K562 (cell line): ENCODE results near the gene NEUROD6. TPM values are rescaled to one million over a fixed set of nuclear protein-coding genes. Genes with fewer than 3 reads are reported as not detected.

ENCODE experiments used
- ATAC-seq: fragments of 200-7000 bp; cut with Tn5 transposase; 3 replicates; pipeline ENCODE4 v1.9.1; 2020; ENCODE audit warnings: moderate library complexity
- BruUV-seq: library from RNA; stranded (reverse); fragments of 400-500 nt; replicated peaks from 2 replicates; lab custom pipeline; 2021; lab: Mats Ljungman, UMichigan
- CTCF ChIA-PET: fragments of 300-600 bp; formaldehyde crosslinking; extraction: SDS; loops from one replicate; lab custom pipeline; 2021; ENCODE audit warnings: low intra/inter-chr PET ratio; lab: Yijun Ruan, JAX
- POLR2A ChIA-PET: fragments of 300-600, 350-650 bp; sonication (Branson Sonifier 250); formaldehyde crosslinking; extraction: SDS; loops from one replicate; lab custom pipeline; 2021; ENCODE audit warnings: antibody characterized with exemption, inconsistent platforms; lab: Yijun Ruan, JAX
- DNase-seq, 4 experiments: peaks; one replicate each; pipeline versions ENCODE4 v3.0.0 to v3.0.0-alpha.2; 2011 to 2018; ENCODE audit warnings: low spot score in 3 of 4, mixed read lengths in 3 of 4; ENCODE audit errors: extremely low read depth in 1 of 4
- FAIRE-seq: peaks from 2 replicates; lab custom pipeline; 2011; peaks lifted over from hg19 to GRCh38; lab: Jason Lieb, UNC
- H2AFZ ChIP-seq: 2 replicates; pipeline ENCODE4 v1.6.0; 2011; ENCODE audit warnings: low read depth, low read length, control low read depth, inconsistent platforms
- H3K27ac ChIP-seq: fragments of 200-600 bp; 3 replicates; pipeline ENCODE4 v1.8.0; 2011; ENCODE audit warnings: low read depth, mild to moderate bottlenecking, control low read depth, inconsistent platforms, low read length, moderate library complexity, mixed read lengths; ENCODE audit errors: extremely low read depth
- H3K27me3 ChIP-seq, 2 experiments: fragments of 300-600 bp in 1 of 2; 2 replicates in 1 of 2; 3 replicates in 1 of 2; pipeline versions ENCODE4 v1.6.0 to v1.8.0; 2011; ENCODE audit warnings: inconsistent platforms in 2 of 2, low read length in 2 of 2, mild to moderate bottlenecking in 1 of 2, mixed read lengths in 1 of 2, moderate library complexity in 1 of 2; ENCODE audit not compliant: control insufficient read depth in 2 of 2, insufficient read depth in 2 of 2
- H3K36me3 ChIP-seq: fragments of 300-600 bp; 3 replicates; pipeline ENCODE4 v1.8.0; 2011; ENCODE audit warnings: mild to moderate bottlenecking, low read length, inconsistent platforms; ENCODE audit not compliant: control insufficient read depth, insufficient read depth
- H3K4me1 ChIP-seq, 2 experiments: fragments of 200-600 bp in 1 of 2; replicated peaks in 1 of 2; 2 replicates in 1 of 2; 3 replicates in 1 of 2; pipeline versions ENCODE4 v1.5.1 to v1.8.0; 2011; ENCODE audit warnings: inconsistent platforms in 2 of 2, low read length in 2 of 2, mild to moderate bottlenecking in 1 of 2, mixed read lengths in 1 of 2, moderate library complexity in 1 of 2; ENCODE audit not compliant: control insufficient read depth in 2 of 2, insufficient read depth in 2 of 2
- H3K4me2 ChIP-seq: 2 replicates; pipeline ENCODE4 v1.6.1; 2011; ENCODE audit warnings: low read length, control low read depth, inconsistent platforms, mixed read lengths; ENCODE audit not compliant: insufficient read depth
- H3K4me3 ChIP-seq: fragments of 200-600 bp; sonication (generic), shearing (Covaris generic); 2 replicates; pipeline ENCODE4 v1.5.1; 2016; ENCODE audit warnings: control low read depth, inconsistent platforms
- H3K79me2 ChIP-seq: fragments of 200-600 bp; 3 replicates; pipeline ENCODE4 v1.8.0; 2011; ENCODE audit warnings: low read length, inconsistent platforms; ENCODE audit not compliant: control insufficient read depth, insufficient read depth
- H3K9ac ChIP-seq, 2 experiments: 2 replicates each; pipeline versions ENCODE4 v1.6.0 to v1.6.1; 2011; ENCODE audit warnings: low read depth in 2 of 2, low read length in 2 of 2, control low read depth in 1 of 2, inconsistent platforms in 1 of 2, mild to moderate bottlenecking in 1 of 2, mixed read lengths in 1 of 2; ENCODE audit not compliant: insufficient read depth in 1 of 2
- H3K9me1 ChIP-seq: one replicate; pipeline ENCODE4 v1.6.0; 2011; ENCODE audit warnings: inconsistent platforms, mild to moderate bottlenecking, low read length, moderate library complexity; ENCODE audit not compliant: control insufficient read depth, insufficient read depth
- H3K9me3 ChIP-seq: replicated peaks from 2 replicates; pipeline ENCODE4 v1.5.1; 2011; ENCODE audit warnings: low read depth, low read length, inconsistent platforms; ENCODE audit not compliant: control insufficient read depth, insufficient read depth
- H4K20me1 ChIP-seq: replicated peaks from 2 replicates; pipeline ENCODE4 v1.6.1; 2011; ENCODE audit warnings: low read length, inconsistent platforms, mixed read lengths; ENCODE audit not compliant: control insufficient read depth, insufficient read depth
- BDP1 ChIP-seq: IDR thresholded peaks from 3 replicates; pipeline ENCODE4 v1.6.1; 2011; ENCODE audit not compliant: insufficient read length, insufficient read depth
- CHD2 ChIP-seq: IDR thresholded peaks from 2 replicates; pipeline ENCODE4 v1.6.1; 2011; ENCODE audit warnings: low read depth, low read length
- EWSR1 ChIP-seq: fragments of 450-650 bp; IDR thresholded peaks from 2 replicates; pipeline ENCODE4 v1.6.1; 2018; ENCODE audit warnings: borderline replicate concordance, mild to moderate bottlenecking, low read depth, moderate library complexity; ENCODE audit not compliant: partially characterized antibody
- GABPB2 ChIP-seq: fragments of 250-450 bp; sonication (Bioruptor Pico); conservative IDR thresholded peaks from 2 replicates; pipeline ENCODE4 v1.5.1; 2021; ENCODE audit warnings: mild to moderate bottlenecking
- HLTF ChIP-seq: fragments of 450-650 bp; IDR thresholded peaks from 2 replicates; pipeline ENCODE4 v1.6.1; 2016
- MAZ ChIP-seq, 2 experiments: fragments of 450-650 bp in 1 of 2; sonication (generic) in 1 of 2; formaldehyde crosslinking; IDR thresholded peaks in 1 of 2; conservative IDR thresholded peaks in 1 of 2; 2 replicates each; pipeline versions ENCODE4 v1.4.0 to v1.5.0; 2020; ENCODE audit warnings: mild to moderate bottlenecking in 1 of 2, missing genetic modification reagents in 1 of 2
- OTX1 ChIP-seq: fragments of 450-650 bp; formaldehyde crosslinking; IDR thresholded peaks from 2 replicates; pipeline ENCODE4 v1.4.0; 2022; ENCODE audit warnings: mild to moderate bottlenecking
- RBM22 ChIP-seq: fragments of 200-400 bp; formaldehyde crosslinking; IDR thresholded peaks from 2 replicates; pipeline ENCODE4 v1.6.1; 2018; ENCODE audit warnings: low read length, low read depth; ENCODE audit not compliant: poor library complexity, severe bottlenecking
- SP2 ChIP-seq: IDR thresholded peaks from 2 replicates; pipeline ENCODE4 v1.6.1; 2011; ENCODE audit warnings: mild to moderate bottlenecking, low read depth, low read length, moderate library complexity; ENCODE audit not compliant: poor library complexity, severe bottlenecking; ENCODE audit errors: extremely low read depth
- SREBF1 ChIP-seq: fragments of 150-350 bp; IDR thresholded peaks from 2 replicates; pipeline ENCODE4 v1.6.1; 2014; ENCODE audit warnings: antibody characterized with exemption, low read depth, low read length, borderline replicate concordance
- SREBF2 ChIP-seq: sonication (generic); formaldehyde crosslinking; IDR thresholded peaks from 2 replicates; pipeline ENCODE4 v1.4.0; 2020; ENCODE audit warnings: mild to moderate bottlenecking, missing genetic modification reagents
- ZC3H11A ChIP-seq: IDR thresholded peaks from 2 replicates; pipeline ENCODE4 v1.6.1; 2012; ENCODE audit warnings: low read depth, low read length, improper control_type of control experiment
- ZNF696 ChIP-seq: fragments of 250-450 bp; sonication (Bioruptor Pico); conservative IDR thresholded peaks from 2 replicates; pipeline ENCODE4 v1.4.0; 2020; ENCODE audit warnings: mild to moderate bottlenecking, moderate library complexity
- WGBS: fragments of 100-300 bp; shearing (Covaris generic); methylation state at CpG from one replicate; pipeline ENCODE4 v1.1.6; 2016; ENCODE audit warnings: low coverage, mixed read lengths; ENCODE audit not compliant: insufficient coverage; ENCODE audit errors: missing lambda C conversion rate; 5-methylcytosine and 5-hydroxymethylcytosine counted together
- in situ Hi-C: fragments of 300-500 bp; cut with MboI; formaldehyde crosslinking; loops from 4 replicates; pipeline ENCODE4 v1.15.0; 2018; ENCODE audit warnings: inconsistent platforms, mixed read lengths
- intact Hi-C: fragments of 100-400 bp; cut with micrococcal nuclease; formaldehyde crosslinking; loops from 2 replicates; pipeline ENCODE4 v1.14.2; 2022
- polyA plus RNA-seq, 8 experiments: library from polyadenylated mRNA; depleted of rRNA in 4 of 8; stranded (reverse) in 5 of 8; unstranded in 3 of 8; fragments of >200 nt; fragmentation: Nextera tagmentation in 2 of 8; fragmentation: Illumina TruSeq in 1 of 8; extraction: Ambion mirVana in 2 of 8; extraction: Trizol in 1 of 8; gene quantifications; 2 replicates each; pipeline versions ENCODE4 v1.2.1 to v1.2.3, GENCODE V29; 2011 to 2014; ENCODE audit warnings: inconsistent platforms in 1 of 8, missing spikeins in 1 of 8
- total RNA-seq, 7 experiments: library from RNA; depleted of rRNA in 6 of 7; stranded (reverse); fragments of >200 nt in 6 of 7; fragmentation: Illumina TruSeq in 2 of 7; extraction: Trizol in 2 of 7; gene quantifications; 2 replicates each; pipeline versions ENCODE4 v1.2.1 to v1.2.3, GENCODE V29; 2011 to 2021; ENCODE audit warnings: low replicate concordance in 1 of 7
- TF ChIP-seq, protein P1 (sequence below): fragments of 250-450 bp; sonication (Bioruptor Pico); IDR thresholded peaks from 2 replicates; pipeline ENCODE4 v1.9.0; 2021; ENCODE audit warnings: mild to moderate bottlenecking

Gene NEUROD6
- total and polyA plus RNA-seq, 9 of the 15 experiments (the other 6 are each of a cell fraction or from before 2014, with no cell fraction given): not detected

DNA sequence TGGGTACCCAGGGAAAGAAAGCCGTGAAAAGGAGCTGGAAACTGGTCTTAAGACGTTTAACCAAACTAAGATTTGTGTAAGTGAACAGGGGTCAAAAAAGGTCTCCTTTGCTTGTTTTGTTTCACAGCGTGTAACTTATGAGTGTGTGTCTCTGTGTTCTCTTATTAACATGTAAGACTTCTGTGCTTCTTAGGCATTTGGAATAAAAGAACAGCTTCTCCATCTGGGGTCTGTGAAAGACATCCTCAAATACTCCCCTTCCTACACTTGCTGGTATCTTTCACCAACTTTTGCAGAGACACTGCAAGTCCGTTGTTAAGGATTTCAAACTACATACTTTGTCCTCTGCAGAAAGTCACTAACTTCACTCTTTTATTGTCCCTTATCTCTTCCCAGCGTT lies 615 bp upstream of the NEUROD6 start:
- WGBS: 1% methylated on average over 5 of the region's 5 CpGs
- BruUV-seq: no TSS peak
- FAIRE-seq: no peak

DNA sequence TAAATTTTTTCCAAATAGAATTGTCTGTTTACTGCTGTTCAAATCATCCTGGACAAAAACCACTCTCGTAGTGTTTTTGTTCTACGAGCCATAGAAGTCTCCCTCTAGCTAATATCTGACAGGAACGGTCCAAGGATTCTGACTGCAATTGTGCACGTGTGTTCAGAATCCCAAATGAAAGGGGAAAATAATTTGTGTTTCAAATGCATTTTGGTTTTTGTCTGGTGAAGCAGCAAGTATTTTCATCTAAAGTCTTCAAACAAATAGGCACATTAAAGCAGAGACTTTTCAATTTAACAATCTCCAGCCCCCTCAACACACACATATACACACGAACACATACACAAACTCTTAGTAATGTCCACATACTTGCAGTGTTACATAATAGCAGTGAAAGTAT lies 475 bp downstream of the NEUROD6 start:
- Histone ChIP-seq H3K36me3 (no peaks in the 10 kb centered on the region), H3K4me2 (no peak overlapping the region), H3K9me1 (no peaks in the 10 kb centered on the region), H2AFZ (no peak overlapping the region), H3K9ac (no peak overlapping the region), H3K27me3 (peaks cover 2 to 27% of the 10 kb centered on the region in 2 experiments; a peak in 2 of 5 replicates), H3K4me3 (no peak overlapping the region), H4K20me1 (no peaks in the 10 kb centered on the region), H3K27ac (no peak overlapping the region), H3K79me2 (no peaks in the 10 kb centered on the region), H3K9me3 (no peaks in the 10 kb centered on the region), H3K4me1 (peaks cover 0 to 8% of the 10 kb centered on the region in 2 experiments; a peak in 1 of 5 replicates)
- POLR2A ChIA-PET: no interaction called here
- no TSS peak for BruUV-seq
- in situ Hi-C loops: no loop called here
- DNase-seq: no peak
- 2% methylated on average over 5 of the region's 5 CpGs for WGBS
- no peak for ATAC-seq
- FAIRE-seq: no peak
- CTCF ChIA-PET: no interaction called here
- intact Hi-C loops: no loop called here
- TF ChIP-seq HLTF: no peak
- TF ChIP-seq RBM22: no peak
- no peak for TF ChIP-seq MAZ (CRISPR knock-in tag; conservative IDR thresholded peaks at IDR 0.05 in 1 of 2, IDR thresholded peaks at IDR 0.05 in 1 of 2)
- no peak for TF ChIP-seq SP2
- TF ChIP-seq ZC3H11A: no peak
- no peak for TF ChIP-seq GABPB2 (CRISPR knock-in tag)
- no peak for TF ChIP-seq SREBF1
- TF ChIP-seq EWSR1: no peak
- no peak for TF ChIP-seq OTX1 (CRISPR knock-in tag)
- TF ChIP-seq CHD2: no peak
- no peak for TF ChIP-seq BDP1

More for the DNA sequence above, 615 bp upstream of the NEUROD6 start:
- H3K36me3 ChIP-seq: no peaks in the 10 kb centered on the region
- TF ChIP-seq, protein P1, sequence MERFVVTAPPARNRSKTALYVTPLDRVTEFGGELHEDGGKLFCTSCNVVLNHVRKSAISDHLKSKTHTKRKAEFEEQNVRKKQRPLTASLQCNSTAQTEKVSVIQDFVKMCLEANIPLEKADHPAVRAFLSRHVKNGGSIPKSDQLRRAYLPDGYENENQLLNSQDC (CRISPR knock-in tag): no peak
- TF ChIP-seq SREBF2 (CRISPR knock-in tag): no peak
- no peak for TF ChIP-seq ZNF696
- TF ChIP-seq, all 486 proteins: peak for 0
- in situ Hi-C loops (no loop called here), intact Hi-C loops (no loop called here)
- Histone ChIP-seq H3K4me1 (peaks cover 0 to 7% of the 10 kb centered on the region in 2 experiments; a peak in 1 of 5 replicates), H4K20me1 (no peaks in the 10 kb centered on the region), H3K79me2 (no peaks in the 10 kb centered on the region), H3K9ac (no peak overlapping the region), H3K27ac (no peak overlapping the region), H2AFZ (no peak overlapping the region), H3K27me3 (peaks cover 0 to 16% of the 10 kb centered on the region in 2 experiments; a peak in 2 of 5 replicates), H3K4me2 (no peak overlapping the region), H3K4me3 (no peak overlapping the region), H3K9me1 (no peaks in the 10 kb centered on the region), H3K9me3 (no peaks in the 10 kb centered on the region)
- ChIA-PET POLR2A (no interaction called here), CTCF (interaction anchor here (0.6 kb wide), 1 partner anchor 645 kb away, joined by 3 read pairs; no protein-coding TSS in a partner anchor)
- DNase-seq (no peak), ATAC-seq (no peak)
